Glutamatergic neuron (in vitro differentiated cells): ENCODE measurements around the gene GNPTAB. TPM values are rescaled to one million over a fixed set of nuclear protein-coding genes. Genes with fewer than 3 reads are reported as not detected.

Experiments
- DNase-seq: peaks from one replicate; pipeline ENCODE4 v3.0.0; 2022
- H3K27ac Mint-ChIP-seq: one replicate; pipeline ENCODE4 v1.8.0; 2020; ENCODE audit warnings: mild to moderate bottlenecking, mixed read lengths, inconsistent platforms; ENCODE audit not compliant: unreplicated experiment
- H3K27me3 Mint-ChIP-seq: one replicate; pipeline ENCODE4 v1.8.0; 2020; ENCODE audit warnings: mild to moderate bottlenecking, moderate library complexity, mixed read lengths, inconsistent platforms; ENCODE audit not compliant: unreplicated experiment
- H3K36me3 Mint-ChIP-seq: one replicate; pipeline ENCODE4 v1.8.0; 2020; ENCODE audit warnings: mild to moderate bottlenecking, mixed read lengths, inconsistent platforms; ENCODE audit not compliant: unreplicated experiment
- H3K4me1 Mint-ChIP-seq: one replicate; pipeline ENCODE4 v1.8.0; 2020; ENCODE audit warnings: mild to moderate bottlenecking, low read depth, mixed read lengths, inconsistent platforms; ENCODE audit not compliant: unreplicated experiment
- H3K4me3 Mint-ChIP-seq: one replicate; pipeline ENCODE4 v1.8.0; 2020; ENCODE audit warnings: mild to moderate bottlenecking, mixed read lengths, inconsistent platforms; ENCODE audit not compliant: unreplicated experiment
- H3K9me3 Mint-ChIP-seq: one replicate; pipeline ENCODE4 v1.8.0; 2020; ENCODE audit warnings: mild to moderate bottlenecking, moderate library complexity, mixed read lengths, inconsistent platforms; ENCODE audit not compliant: unreplicated experiment
- CTCF ChIP-seq: fragments of 200-600 bp; sonication (generic); IDR thresholded peaks from one replicate; pipeline ENCODE4 v1.5.0; 2021; ENCODE audit not compliant: partially characterized antibody, unreplicated experiment
- total RNA-seq: library from RNA; stranded (reverse); fragmentation: NEBNext Ultra II Directional; extraction: Animal tissue kit (Norgen Biotek cat#: 25700); gene quantifications from one replicate; pipeline ENCODE4 v1.2.1, GENCODE V29; 2021; ENCODE audit not compliant: unreplicated experiment

The GNPTAB gene
- total RNA-seq, 1 donor from 2014 or later, result 20.6 TPM

GRCh38 chr12:101781834-101782233, 48.9 kb downstream of the GNPTAB start:
- H3K27ac Mint-ChIP-seq, result no peak overlapping the region
- no peak overlapping the region for H3K4me3 Mint-ChIP-seq
- no peaks in the 10 kb centered on the region for H3K9me3 Mint-ChIP-seq
- H3K4me1 Mint-ChIP-seq, result peaks cover 5% of the 10 kb centered on the region
- TF ChIP-seq CTCF, result no peak
- no peak for DNase-seq
- peaks cover 2% of the 10 kb centered on the region for H3K27me3 Mint-ChIP-seq
- H3K36me3 Mint-ChIP-seq, result no peaks in the 10 kb centered on the region

- Mint-ChIP-seq H3K36me3 (no peaks in the 10 kb centered on the region), H3K9me3 (no peaks in the 10 kb centered on the region), H3K4me1 (peaks cover 5% of the 10 kb centered on the region), H3K27ac (no peak overlapping the region), H3K27me3 (peaks cover 2% of the 10 kb centered on the region), H3K4me3 (no peak overlapping the region)
- DNase-seq, result no peak
- no peak for TF ChIP-seq CTCF
Measured at GRCh38 chr12:101780599-101780998, 50.2 kb downstream of the GNPTAB start.

- no peak for DNase-seq
- no peak overlapping the region for H3K4me3 Mint-ChIP-seq
- no peaks in the 10 kb centered on the region for H3K36me3 Mint-ChIP-seq
- no peaks in the 10 kb centered on the region for H3K9me3 Mint-ChIP-seq
- no peak overlapping the region for H3K27ac Mint-ChIP-seq
- H3K4me1 Mint-ChIP-seq, result peaks cover 5% of the 10 kb centered on the region
- peaks cover 2% of the 10 kb centered on the region for H3K27me3 Mint-ChIP-seq
- no peak for TF ChIP-seq CTCF
Measured at GRCh38 chr12:101779626-101780025, 51.1 kb downstream of the GNPTAB start.

GRCh38 chr12:101779200-101779599, 51.6 kb downstream of the GNPTAB start:
- no peaks in the 10 kb centered on the region for H3K9me3 Mint-ChIP-seq
- H3K27ac Mint-ChIP-seq, result no peak overlapping the region
- peaks cover 2% of the 10 kb centered on the region for H3K27me3 Mint-ChIP-seq
- no peak for TF ChIP-seq CTCF
- H3K4me1 Mint-ChIP-seq, result peaks cover 5% of the 10 kb centered on the region
- no peak overlapping the region for H3K4me3 Mint-ChIP-seq
- no peaks in the 10 kb centered on the region for H3K36me3 Mint-ChIP-seq
- DNase-seq, result no peak

- Mint-ChIP-seq H3K36me3 (no peaks in the 10 kb centered on the region), H3K9me3 (no peaks in the 10 kb centered on the region), H3K27ac (no peak overlapping the region), H3K4me3 (no peak overlapping the region), H3K4me1 (peaks cover 2% of the 10 kb centered on the region), H3K27me3 (peaks cover 2% of the 10 kb centered on the region)
- no peak for TF ChIP-seq CTCF
- no peak for DNase-seq
Measured at GRCh38 chr12:101777978-101778377, 52.8 kb downstream of the GNPTAB start.
